Cardiac fibroblast (primary cell): ENCODE measurements around the gene LRRC75B.
A peak's percentile ranks its signal among the peaks of the same experiment; 100 is the strongest.

Experiments used
- DNase-seq, 2 donors: peaks; one replicate each; pipeline versions ENCODE4 v3.0.0 to v3.0.0-alpha.2; 2010; ENCODE audit warnings: low read depth in 2 of 2
- H3K4me3 ChIP-seq, 2 donors: replicated peaks in 1 of 2; 1 replicate in 1 of 2; 2 replicates in 1 of 2; pipeline ENCODE4 v1.5.1; 2011; ENCODE audit warnings: low read depth in 2 of 2, low read length in 2 of 2, mild to moderate bottlenecking in 2 of 2, moderate library complexity in 1 of 2
- CTCF ChIP-seq: IDR thresholded peaks from one replicate; pipeline ENCODE4 v1.5.1; 2011; ENCODE audit warnings: low read depth, mild to moderate bottlenecking, low read length, inconsistent platforms

Gene LRRC75B

DNA sequence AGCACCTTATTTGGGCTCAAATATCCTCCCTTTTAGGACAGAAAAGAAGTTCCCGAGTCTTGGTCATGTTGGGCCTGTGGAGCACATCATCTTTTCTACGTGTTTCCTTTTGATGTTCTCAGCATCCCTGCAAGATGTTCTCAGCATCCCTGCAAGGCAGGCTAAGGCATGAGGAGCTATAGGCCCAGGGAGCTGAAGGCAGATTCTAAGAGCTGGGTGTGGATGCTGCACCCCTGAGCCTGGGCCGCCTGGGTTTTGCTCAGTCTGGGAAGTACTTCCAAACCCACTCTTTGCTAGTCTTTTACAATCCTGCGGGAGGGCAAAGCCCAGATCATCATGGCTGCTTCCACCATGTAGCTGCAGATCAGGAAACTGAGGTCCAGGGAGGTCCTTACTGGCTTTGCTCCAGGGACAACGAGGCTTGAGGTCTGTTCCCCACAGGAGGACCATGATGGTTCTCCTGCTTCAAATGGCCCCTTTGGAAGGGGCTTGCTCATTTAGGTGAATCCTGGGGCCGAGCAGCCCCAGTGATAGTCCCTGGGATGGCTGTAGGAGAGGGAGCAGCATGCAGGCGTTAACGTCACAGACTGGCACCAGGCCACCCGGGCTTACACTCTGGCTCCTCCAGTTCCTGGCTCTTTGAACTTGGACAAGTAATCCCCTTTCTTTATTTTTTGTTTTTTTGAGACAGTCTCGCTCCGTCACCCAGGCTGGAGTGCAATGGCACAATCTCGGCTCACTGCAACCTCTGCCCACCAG is 10.6 kb downstream of the LRRC75B start:
- TF ChIP-seq CTCF: no peak
- H3K4me3 ChIP-seq: no peak overlapping the region
- no peak for DNase-seq

- H3K4me3 ChIP-seq: no peak overlapping the region
- DNase-seq: peak; percentile 81 to 91
- TF ChIP-seq CTCF: no peak
Measured at GRCh38 chr22:24580276-24580675, 12.6 kb downstream of the LRRC75B start.

DNA sequence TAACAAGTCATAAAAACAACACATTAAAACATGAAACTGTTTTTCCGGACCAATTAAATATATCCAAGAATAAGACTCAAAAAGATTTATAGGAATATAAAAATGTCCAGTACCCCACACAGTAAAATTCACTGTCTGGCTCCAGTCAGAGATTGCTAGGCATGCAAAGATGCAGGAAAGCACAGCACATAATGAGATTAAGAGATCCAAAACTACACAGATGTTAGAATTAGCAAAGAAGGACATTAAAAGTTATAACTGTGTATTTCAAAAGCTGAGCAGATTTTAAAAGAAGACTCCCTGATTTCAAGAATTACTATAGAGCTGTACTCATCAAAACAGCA is 13.6 kb downstream of the LRRC75B start:
- TF ChIP-seq CTCF: no peak
- no peak for DNase-seq
- no peak overlapping the region for H3K4me3 ChIP-seq

DNA sequence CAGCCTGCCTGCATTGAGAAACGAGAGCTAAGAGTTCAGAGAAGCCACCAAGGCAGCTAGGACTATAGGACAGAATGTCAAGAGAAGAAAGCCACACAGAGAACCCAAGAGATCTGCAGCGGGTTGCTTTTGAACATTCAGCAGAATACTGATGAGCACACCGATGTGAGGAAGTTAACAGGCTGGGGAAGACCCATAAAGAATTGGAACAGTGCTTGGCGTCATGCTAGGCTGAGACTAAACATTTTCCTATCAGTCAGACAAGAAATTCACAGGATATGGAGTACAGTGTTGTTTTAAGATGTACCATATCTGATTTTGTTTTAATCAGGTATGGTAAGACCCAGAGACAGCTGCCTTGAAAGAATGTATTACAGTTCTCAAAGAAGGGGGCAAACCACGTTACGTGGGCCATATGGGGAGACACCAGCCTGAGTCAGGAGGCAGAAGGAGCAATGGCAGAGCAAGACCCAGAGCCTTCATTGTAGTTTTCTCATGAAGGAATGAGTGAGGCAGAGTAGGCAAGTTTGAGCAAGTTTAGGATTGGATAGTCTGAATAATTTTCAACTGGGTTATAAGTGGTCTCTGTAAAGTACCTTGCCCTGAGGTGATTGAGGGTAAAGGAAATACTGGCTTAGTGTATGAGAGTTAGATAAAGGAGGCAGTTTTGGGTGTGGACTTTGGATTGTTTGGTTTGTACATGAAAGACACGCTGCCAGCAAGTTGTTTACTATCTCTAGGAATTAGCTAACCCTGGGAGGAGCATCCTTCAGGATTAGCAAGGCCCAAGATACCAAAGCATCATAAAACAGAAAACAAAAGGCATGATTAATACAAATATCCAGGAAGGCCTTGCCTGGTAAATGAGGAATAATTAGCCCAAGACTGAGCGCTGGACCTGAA is 14.3 kb downstream of the LRRC75B start:
- no peak for DNase-seq
- no peak for TF ChIP-seq CTCF

GRCh38 chr22:24576778-24577177 is 16.1 kb downstream of the LRRC75B start:
- no peak for TF ChIP-seq CTCF
- no peak overlapping the region for H3K4me3 ChIP-seq
- no peak for DNase-seq

More for the DNA sequence above, 14.3 kb downstream of the LRRC75B start:
- no peak overlapping the region for H3K4me3 ChIP-seq

DNA sequence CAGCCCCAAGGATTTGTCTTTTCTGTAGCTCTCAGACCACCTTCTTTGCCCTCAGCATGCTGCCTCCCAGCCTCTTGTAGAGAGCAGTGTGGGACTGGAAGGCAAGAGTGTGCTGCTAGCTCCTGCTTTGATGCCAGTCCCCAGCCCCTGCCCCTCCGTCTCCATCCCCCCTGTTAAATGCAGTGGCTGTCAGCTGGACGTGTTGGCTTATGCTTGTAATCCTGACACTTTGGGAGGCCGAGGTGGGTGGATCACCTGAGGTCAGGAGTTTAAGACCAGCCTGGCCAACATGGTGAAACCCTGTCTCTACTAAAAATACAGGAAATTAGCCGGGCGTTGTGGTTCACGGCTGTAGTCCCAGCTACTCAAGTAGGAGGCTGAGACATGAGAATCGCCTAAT is 21.6 kb downstream of the LRRC75B start:
- no peak overlapping the region for H3K4me3 ChIP-seq
- no peak for DNase-seq
- no peak for TF ChIP-seq CTCF
